HG02885 (cell line): ENCODE results near the gene BLOC1S5.
"Not testable (repeated sequence)": the region's sequence is repeated elsewhere in the genome, so short reads cannot be mapped to it uniquely, and the experiment has no call there.

Source experiments
- ATAC-seq: cut with Tn5 transposase; IDR thresholded peaks from one replicate; pipeline ENCODE4 v1.9.1; 2021; ENCODE audit warnings: mild to moderate bottlenecking; ENCODE audit not compliant: unreplicated experiment, poor library complexity

BLOC1S5 gene

DNA sequence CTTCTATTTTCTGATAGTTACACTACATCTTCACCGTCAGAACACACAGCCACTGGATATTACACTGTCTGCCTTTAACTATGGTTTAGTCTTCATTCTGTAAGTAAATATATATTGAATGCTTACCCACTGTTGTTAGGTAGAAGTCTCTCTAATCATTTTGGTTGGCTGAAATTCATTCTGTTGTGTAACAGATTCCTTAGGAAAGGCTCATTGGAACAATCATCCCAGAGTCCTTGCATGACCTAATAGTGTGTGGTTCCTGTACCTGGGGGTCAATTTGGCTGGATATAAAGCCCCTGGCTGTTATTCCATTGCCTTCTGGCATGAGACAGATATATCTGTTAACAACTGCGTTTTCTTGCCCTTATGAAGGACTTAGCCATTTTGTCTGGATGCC, 9.9 kb downstream of the BLOC1S5 start:
- ATAC-seq = no peak

DNA sequence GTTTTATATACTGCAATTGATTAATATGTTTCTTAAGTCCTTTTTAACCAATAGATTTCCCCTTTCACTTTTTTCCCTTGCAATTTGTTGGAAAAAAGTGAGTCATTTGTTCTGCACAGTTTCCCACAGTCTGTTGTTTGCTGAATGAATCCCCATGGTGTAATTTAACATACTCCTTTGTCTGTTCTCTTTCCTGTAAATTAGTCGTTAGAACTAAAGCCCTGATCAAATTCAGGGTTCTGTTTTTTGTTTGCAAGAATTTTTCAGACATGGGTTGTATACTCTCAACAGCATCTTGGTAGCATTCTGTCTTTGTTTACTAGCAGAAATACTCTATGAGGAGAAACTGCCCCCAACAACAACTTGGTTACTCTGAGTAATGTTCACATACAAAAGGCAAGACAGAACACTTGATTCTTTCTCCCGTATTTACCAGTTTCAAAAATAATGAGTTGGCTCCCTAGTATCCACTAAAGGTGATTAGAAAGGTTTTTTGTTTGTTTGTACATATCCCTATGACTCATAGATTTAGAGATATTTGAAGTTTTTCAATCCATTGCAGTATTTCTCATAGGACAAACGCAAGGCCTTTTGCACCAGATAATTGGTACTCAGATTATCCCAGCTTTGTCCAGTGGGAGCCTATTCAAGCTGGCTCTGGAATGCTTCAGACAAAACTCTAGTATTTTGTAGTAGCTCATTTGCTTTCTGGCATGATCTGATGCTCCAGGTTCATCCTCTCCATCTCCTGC, 16.5 kb downstream of the BLOC1S5 start:
- no peak for ATAC-seq

GRCh38 chr6:8045769-8046168, 18.4 kb downstream of the BLOC1S5 start:
- ATAC-seq = not testable (repeated sequence)

DNA sequence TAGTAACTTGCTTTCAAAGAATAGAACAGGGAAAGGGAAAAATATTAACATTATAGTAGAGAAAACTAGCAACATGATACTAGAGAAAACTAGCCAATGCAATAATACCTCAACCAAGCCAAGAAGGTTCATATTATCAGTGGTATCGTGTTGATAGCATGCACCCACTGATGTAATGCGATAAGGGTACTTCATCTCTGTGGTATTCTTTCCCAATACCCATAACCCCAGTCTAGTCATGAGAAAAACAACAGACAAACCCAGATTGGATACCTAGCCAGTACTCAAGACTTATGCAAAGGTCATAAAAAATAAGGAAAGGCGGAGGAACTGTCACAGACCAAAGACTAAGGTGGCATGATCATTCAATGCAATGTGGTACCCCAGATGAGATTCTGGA, 21.0 kb downstream of the BLOC1S5 start:
- no peak for ATAC-seq

DNA sequence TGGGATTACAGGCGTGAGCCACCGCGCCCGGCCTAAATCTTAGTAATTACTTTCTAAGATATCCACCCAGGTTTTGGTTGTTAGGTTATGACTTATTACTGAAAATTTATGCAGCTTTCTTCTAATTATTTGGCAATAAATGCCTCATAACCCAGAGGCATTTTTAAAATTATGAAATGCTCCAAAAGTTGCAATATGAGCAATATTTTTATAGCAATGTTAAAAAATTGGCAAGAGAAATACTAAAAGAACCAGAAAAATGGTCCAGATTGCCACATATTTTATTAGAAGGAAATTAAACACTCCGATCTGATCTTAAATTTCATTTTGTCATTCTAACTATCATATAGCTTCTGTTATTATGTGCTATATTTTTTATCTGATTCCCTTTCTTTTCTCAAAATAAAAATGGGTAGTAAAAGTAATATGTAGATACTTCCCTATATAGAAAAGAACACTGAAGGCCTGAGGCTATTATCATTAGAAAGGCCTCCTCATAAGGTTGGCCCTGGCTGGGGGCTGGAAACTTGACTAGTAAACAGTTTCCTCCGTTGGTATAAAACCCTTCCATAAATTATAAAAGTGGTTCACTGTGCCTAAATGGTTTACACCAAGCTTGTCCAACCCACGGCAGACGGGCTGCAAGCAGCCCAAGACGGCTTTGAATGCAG, 22.1 kb downstream of the BLOC1S5 start:
- no peak for ATAC-seq

GRCh38 chr6:8034107-8034506, 30.1 kb downstream of the BLOC1S5 start:
- not testable (repeated sequence) for ATAC-seq

DNA sequence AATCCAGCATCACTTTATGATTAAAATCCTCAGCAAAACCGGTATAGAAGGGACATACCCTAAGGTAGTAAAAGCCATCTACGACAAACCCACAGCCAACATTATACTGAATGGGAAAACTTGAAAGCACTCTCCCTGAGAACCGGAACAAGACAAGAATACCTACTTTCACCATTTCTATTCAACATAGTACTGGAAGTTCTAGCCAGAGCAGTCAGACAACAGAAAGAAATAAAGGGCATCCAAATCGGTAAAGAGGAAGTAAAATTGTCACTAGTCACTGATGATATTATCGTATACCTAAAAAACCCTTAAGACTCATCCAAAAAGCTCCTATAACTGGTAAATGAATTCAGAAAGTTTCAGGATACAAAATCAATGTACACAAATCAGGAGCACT, 33.3 kb downstream of the BLOC1S5 start:
- no peak for ATAC-seq

- no peak for ATAC-seq
Measured at GRCh38 chr6:8029243-8029870, 34.8 kb downstream of the BLOC1S5 start.

- ATAC-seq = no peak
Measured at GRCh38 chr6:8027965-8028651, 36.1 kb downstream of the BLOC1S5 start.

GRCh38 chr6:8026800-8027199, 37.4 kb downstream of the BLOC1S5 start:
- no peak for ATAC-seq

DNA sequence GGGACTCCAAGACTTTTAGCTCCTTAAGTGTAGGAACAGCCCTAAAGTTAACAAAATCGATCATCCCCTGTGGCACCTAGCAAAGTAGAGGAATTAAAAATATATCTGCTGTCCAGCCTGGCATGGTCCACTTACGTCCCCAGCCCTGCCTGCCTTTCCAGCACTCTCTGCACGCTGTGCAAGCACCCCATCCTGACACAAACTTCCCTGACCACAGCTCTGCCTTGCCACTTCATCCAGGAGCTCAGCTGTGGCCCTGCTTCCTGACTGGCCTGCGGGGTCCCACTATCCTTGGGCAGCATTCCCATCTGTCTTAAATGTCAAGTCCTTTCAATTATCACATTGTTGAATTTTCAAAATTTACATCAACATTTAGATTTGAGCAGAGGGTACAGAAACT, 39.0 kb downstream of the BLOC1S5 start:
- no peak for ATAC-seq

GRCh38 chr6:8023638-8024037, 40.6 kb downstream of the BLOC1S5 start:
- ATAC-seq = no peak

GRCh38 chr6:8020083-8020482, 44.1 kb downstream of the BLOC1S5 start:
- ATAC-seq = no peak

- ATAC-seq = peak; percentile 42
Measured at GRCh38 chr6:8017705-8018104, 46.5 kb downstream of the BLOC1S5 start.

DNA sequence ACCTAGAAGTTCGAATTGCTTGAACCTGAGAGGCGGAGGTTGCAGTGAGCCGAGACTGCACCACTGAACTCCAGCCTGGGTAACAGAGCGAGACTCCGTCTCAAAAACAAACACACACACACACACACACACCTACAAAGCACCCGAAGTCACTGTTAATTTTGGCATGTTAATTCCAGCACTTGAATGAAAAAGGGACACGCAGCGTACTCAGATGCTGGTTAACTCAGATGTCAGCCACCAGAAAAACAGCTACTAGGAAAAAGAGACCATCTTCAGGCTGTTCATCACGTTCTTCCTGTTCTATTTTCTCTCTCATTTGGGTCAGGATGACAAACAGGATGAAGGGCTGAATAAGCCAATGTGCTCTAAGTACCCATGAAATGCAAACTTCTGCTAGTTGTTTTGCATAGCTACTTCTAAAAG, 46.9 kb downstream of the BLOC1S5 start:
- peak; percentile 76 for ATAC-seq

- ATAC-seq = no peak
Measured at GRCh38 chr6:8014947-8015346, 49.2 kb downstream of the BLOC1S5 start.

DNA sequence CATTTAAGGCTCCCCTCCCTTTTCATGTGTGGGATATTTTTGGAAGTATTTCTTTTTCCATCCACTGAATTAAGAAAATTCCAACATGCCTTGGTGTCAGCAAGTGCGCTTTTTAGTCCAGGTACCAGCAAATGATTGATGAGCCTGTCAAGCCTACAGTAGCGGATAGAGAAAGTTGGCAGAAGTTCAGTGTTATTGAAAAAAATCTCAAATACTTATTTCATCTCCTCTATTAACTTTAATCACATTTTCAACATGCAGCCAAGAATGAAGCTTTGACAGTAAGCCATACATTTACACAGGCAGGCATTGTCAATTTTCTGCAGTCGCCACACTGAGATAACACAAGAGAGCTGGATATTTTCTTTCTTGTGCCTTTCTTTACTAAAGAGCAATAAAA, 50.4 kb downstream of the BLOC1S5 start:
- no peak for ATAC-seq

DNA sequence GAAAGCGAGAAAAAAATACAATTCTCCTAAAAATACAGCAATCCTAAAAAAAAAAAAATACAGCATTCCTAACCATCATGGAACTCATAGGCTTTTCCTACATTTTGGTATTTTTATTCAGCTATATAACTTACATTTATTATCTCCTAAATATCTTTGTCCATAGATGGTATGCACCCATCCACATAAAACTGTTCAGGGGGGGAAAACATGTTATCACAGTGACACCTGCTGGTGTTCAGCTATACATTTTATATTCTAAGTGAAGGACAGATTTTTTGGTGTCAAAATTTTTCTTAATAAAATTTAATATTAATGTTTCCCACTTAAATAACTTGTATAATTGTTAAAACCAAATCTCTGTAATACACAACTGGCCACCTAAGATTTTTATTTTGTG, 58.0 kb downstream of the BLOC1S5 start:
- ATAC-seq = no peak

GRCh38 chr6:8005136-8005535, 59.1 kb downstream of the BLOC1S5 start:
- ATAC-seq = no peak

- no peak for ATAC-seq
Measured at GRCh38 chr6:8000636-8001035, 63.6 kb downstream of the BLOC1S5 start.

DNA sequence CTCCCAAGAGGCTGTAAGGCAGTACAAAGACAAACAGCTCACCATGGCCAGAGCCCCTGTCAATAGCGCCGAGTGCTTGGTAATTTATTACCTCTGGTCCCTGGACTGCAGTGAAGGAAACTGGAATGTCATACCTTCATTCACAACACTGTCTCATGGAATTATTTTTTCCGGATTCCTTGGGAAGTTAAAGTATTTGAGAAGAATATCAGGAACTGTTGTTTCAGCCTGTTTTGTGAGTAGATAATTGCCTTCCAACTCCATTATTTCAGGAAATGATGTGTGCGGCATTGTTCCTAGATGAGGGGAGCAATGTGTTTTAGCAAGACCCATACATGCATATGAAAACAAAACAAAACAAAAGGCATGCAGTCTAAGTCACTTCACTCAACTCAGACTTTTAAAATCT, 64.0 kb downstream of the BLOC1S5 start:
- ATAC-seq = no peak
